Measurements from ENCODE around the gene LDHA. TPM values are rescaled to one million over a fixed set of nuclear protein-coding genes. Genes with fewer than 3 reads are reported as not detected.

The LDHA gene
- total RNA-seq, 1 experiment from 2014 or later, result 739 TPM

DNA sequence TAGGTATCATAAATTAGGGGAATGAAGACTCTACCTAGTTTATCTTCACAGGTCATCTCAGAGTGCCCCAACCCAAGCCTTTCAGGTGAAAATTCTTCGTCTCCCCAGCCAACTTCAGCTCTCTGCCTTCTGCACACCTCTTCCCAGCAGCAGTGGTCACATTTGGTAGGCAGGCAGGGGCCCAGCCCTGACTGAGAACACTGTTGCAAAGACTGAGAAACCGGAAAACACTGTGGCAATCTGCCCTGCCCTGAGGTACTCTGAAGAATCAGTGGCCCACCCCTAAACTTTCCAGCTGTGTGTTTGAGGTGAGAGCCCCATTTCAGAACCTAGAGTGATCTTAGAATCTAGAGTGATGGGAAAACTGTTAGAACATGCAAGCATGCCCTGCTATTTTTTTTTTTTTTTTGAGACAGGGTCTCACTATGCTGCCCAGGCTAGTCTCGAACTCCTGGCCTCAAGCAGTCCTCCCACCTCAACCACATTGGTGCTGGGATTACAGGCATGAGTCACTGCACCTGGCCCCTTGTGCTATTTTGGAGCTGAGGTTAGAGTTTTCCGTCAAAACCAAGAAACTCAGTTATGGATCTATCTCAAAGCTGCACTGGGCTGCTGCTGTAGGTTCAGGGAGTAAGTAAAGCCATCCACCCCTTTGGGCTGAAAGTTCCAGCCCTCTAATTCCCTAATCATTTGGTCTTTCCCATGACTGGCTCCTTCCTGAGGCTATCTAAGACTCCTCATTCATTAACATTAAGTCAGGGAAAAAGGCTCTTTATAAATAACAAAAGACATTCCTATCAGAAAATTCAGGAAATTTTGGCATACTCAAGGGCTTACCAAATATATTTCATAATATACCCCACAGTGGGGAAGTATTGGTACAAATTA, 1.7 kb upstream of the LDHA start:
- DNase-seq (ENCODE audit: unreplicated experiment), result peak; percentile 71
- POLR2A ChIA-PET, result interaction anchor here (5.4 to 7.4 kb wide), 4 partner anchors 9 to 135 kb away, joined by 80 to 331 read pairs (median 152); partner anchors contain the start of genes GTF2H1, HPS5 and TSG101
- Mint-ChIP-seq H3K4me3 (ENCODE audit: unreplicated experiment) (peak overlapping the region; percentile 49), H3K9me3 (ENCODE audit: unreplicated experiment) (no peaks in the 10 kb centered on the region), H3K27me3 (ENCODE audit: insufficient read depth, unreplicated experiment) (no peaks in the 10 kb centered on the region), H3K27ac (ENCODE audit: low read depth, unreplicated experiment) (peak overlapping the region; percentile 88), H3K4me1 (ENCODE audit: insufficient read depth, unreplicated experiment) (peaks cover 18% of the 10 kb centered on the region), H3K36me3 (ENCODE audit: insufficient read depth, unreplicated experiment) (peaks cover 31% of the 10 kb centered on the region)
- intact Hi-C loops (cut with micrococcal nuclease), result no loop called here
- CTCF ChIA-PET, result interaction anchor here (0.5 to 1.5 kb wide), 6 partner anchors 9 to 278 kb away, joined by 3 to 5 read pairs (median 4); no protein-coding TSS in a partner anchor
- TF ChIP-seq, protein P1, sequence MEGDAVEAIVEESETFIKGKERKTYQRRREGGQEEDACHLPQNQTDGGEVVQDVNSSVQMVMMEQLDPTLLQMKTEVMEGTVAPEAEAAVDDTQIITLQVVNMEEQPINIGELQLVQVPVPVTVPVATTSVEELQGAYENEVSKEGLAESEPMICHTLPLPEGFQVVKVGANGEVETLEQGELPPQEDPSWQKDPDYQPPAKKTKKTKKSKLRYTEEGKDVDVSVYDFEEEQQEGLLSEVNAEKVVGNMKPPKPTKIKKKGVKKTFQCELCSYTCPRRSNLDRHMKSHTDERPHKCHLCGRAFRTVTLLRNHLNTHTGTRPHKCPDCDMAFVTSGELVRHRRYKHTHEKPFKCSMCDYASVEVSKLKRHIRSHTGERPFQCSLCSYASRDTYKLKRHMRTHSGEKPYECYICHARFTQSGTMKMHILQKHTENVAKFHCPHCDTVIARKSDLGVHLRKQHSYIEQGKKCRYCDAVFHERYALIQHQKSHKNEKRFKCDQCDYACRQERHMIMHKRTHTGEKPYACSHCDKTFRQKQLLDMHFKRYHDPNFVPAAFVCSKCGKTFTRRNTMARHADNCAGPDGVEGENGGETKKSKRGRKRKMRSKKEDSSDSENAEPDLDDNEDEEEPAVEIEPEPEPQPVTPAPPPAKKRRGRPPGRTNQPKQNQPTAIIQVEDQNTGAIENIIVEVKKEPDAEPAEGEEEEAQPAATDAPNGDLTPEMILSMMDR (IDR thresholded peaks at IDR 0.05; ENCODE audit: unreplicated experiment), result no peak
- no TSS peak for BruUV-seq (replicated peaks)

DNA sequence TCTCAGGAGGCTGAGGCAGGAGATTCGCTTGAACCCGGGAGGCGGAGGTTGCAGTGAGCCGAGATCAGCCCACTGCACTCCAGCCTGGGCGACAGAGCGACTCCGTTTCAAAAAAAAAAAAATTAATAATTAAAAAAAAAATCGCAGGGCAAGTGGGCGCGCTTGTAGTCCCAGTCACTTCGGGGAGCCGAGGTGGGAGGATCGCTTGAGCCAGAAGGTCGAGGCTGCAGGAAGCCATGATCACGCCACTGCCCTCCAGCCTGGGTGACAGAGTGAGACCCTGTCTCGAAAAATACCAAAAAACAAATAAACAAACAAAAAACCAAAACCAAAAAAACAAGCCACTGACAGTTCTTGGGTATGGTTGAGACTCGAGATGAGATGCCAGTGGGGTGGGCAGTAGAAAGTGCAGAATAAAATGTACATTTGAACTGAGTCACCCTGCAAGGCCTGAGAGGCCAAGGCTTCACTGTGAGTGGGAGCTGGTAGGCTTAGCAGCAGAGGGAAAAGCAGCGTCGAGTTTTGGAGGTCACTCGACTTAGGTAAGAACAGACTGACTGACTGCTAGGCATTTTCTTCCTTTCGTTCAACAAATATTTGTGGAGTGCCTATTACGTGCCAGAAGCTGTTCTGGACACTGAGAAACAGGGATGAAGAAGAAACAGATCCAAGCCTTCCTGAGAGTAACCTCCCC, 635 bp upstream of the LDHA start:
- DNase-seq (ENCODE audit: unreplicated experiment), result no peak
- TF ChIP-seq, protein P1 (IDR thresholded peaks at IDR 0.05; ENCODE audit: unreplicated experiment), result no peak
- BruUV-seq (replicated peaks), result TSS peak; percentile 91
- Mint-ChIP-seq H3K9me3 (ENCODE audit: unreplicated experiment) (no peaks in the 10 kb centered on the region), H3K4me3 (ENCODE audit: unreplicated experiment) (peak overlapping the region; percentile 97), H3K36me3 (ENCODE audit: insufficient read depth, unreplicated experiment) (peaks cover 41% of the 10 kb centered on the region), H3K27me3 (ENCODE audit: insufficient read depth, unreplicated experiment) (no peaks in the 10 kb centered on the region), H3K27ac (ENCODE audit: low read depth, unreplicated experiment) (peak overlapping the region; percentile 97), H3K4me1 (ENCODE audit: insufficient read depth, unreplicated experiment) (peaks cover 18% of the 10 kb centered on the region)
- intact Hi-C loops (cut with micrococcal nuclease), result loop anchor here (1.0 to 2.0 kb wide), 2 partner anchors 9 to 71 kb away; partner anchors contain the start of genes GTF2H1 and HPS5
- ChIA-PET POLR2A (interaction anchor here (0.6 to 7.4 kb wide), 29 partner anchors 10 to 1546 kb away, joined by 3 to 331 read pairs (median 4); partner anchors contain the start of genes GTF2H1, HPS5, SAA1 and SAA2), CTCF (interaction anchor here (0.6 to 2.5 kb wide), 5 partner anchors 10 to 279 kb away, joined by 3 to 24 read pairs (median 5); no protein-coding TSS in a partner anchor)

DNA sequence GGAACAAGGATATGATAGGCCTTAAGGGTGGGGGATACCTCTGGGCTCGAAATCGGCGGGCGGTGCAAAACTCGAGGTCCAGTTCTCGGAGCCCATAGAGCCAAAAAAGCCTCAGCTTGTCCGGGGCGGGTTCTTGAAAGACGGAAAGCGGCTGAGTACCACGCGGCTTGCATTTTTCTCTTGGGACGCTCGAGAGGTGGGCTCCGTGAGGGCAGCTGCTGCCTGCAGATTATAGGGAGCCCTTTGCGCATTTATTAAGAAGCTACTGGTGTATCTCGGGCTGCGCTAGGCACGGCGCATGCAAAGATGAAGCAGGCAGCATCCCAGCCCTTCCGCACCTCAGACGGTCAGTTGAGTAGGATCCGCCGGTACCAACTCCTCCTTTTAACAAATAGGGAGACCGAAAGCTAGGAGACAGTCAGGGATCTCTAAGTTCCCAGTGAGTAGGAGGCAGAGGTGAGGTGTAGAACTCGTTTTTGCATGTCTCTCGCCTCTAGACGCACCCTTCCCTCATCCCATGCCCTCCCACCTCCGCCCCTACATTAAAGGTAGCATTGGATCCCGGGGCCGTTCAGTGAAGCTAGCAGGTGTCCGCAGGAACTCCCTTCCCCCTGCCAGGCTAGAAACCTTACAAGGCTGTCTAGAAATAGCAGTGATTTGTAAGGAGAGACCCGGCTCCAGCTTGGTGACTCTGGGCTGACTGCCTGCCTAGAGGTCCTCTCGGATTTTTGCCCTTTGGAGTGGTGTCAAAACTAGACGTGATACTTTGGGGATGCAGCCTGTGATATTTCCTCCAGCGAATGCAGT, 768 bp downstream of the LDHA start:
- Mint-ChIP-seq H3K9me3 (ENCODE audit: unreplicated experiment) (no peaks in the 10 kb centered on the region), H3K4me1 (ENCODE audit: insufficient read depth, unreplicated experiment) (peaks cover 18% of the 10 kb centered on the region), H3K27me3 (ENCODE audit: insufficient read depth, unreplicated experiment) (no peaks in the 10 kb centered on the region), H3K36me3 (ENCODE audit: insufficient read depth, unreplicated experiment) (peaks cover 55% of the 10 kb centered on the region), H3K27ac (ENCODE audit: low read depth, unreplicated experiment) (peak overlapping the region; percentile 97), H3K4me3 (ENCODE audit: unreplicated experiment) (peak overlapping the region; percentile 97)
- intact Hi-C loops (cut with micrococcal nuclease), result loop anchor here (1.0 to 5.0 kb wide), 3 partner anchors 11 to 132 kb away; partner anchors contain the start of genes GTF2H1, HPS5 and TSG101
- no peak for DNase-seq (ENCODE audit: unreplicated experiment)
- ChIA-PET POLR2A (interaction anchor here (0.5 to 7.4 kb wide), 49 partner anchors 11 to 1629 kb away, joined by 3 to 331 read pairs (median 4); partner anchors contain the start of genes GTF2H1, HPS5, RPS13 and SAA1), CTCF (interaction anchor here (0.7 to 2.5 kb wide), 10 partner anchors 9 to 380 kb away, joined by 3 to 24 read pairs (median 4); no protein-coding TSS in a partner anchor)
- TF ChIP-seq, protein P1 (IDR thresholded peaks at IDR 0.05; ENCODE audit: unreplicated experiment), result no peak
- BruUV-seq (replicated peaks), result TSS peak; percentile 66
